Esophagus squamous epithelium (tissue), 5 donors: ENCODE measurements around the gene PIK3CB. TPM values are rescaled to one million over a fixed set of nuclear protein-coding genes. Genes with fewer than 3 reads are reported as not detected.
"Not testable (repeated sequence)": the region's sequence is repeated elsewhere in the genome, so short reads cannot be mapped to it uniquely, and the experiment has no call there.

Source experiments
- DNase-seq: peaks from one replicate; lab custom pipeline; 2025; lab: John Stamatoyannopoulos, UW
- H3K27ac ChIP-seq, 4 donors: fragments of 200-600 bp; sonication (generic); one replicate each; pipeline ENCODE4 v1.5.1; 2016 to 2019; ENCODE audit warnings: mild to moderate bottlenecking in 1 of 4
- H3K27me3 ChIP-seq, 4 donors: fragments of 200-600 bp; sonication (generic); 1 replicate in 3 of 4; 2 replicates in 1 of 4; pipeline versions ENCODE4 v1.5.1 to v1.6.0; 2017 to 2021; ENCODE audit warnings: antibody characterized with exemption in 1 of 4
- H3K36me3 ChIP-seq, 3 donors: fragments of 200-600 bp; sonication (generic); one replicate each; pipeline ENCODE4 v1.5.1; 2016 to 2019
- H3K4me1 ChIP-seq, 3 donors: fragments of 200-600 bp; sonication (generic); one replicate each; pipeline ENCODE4 v1.5.1; 2017 to 2019
- H3K4me3 ChIP-seq, 4 donors: fragments of 200-600 bp; sonication (generic); 1 replicate in 3 of 4; 2 replicates in 1 of 4; pipeline ENCODE4 v1.5.1; 2016 to 2019; ENCODE audit warnings: mild to moderate bottlenecking in 2 of 4, moderate library complexity in 1 of 4
- H3K9me3 ChIP-seq, 3 donors: fragments of 200-600 bp; sonication (generic); one replicate each; pipeline ENCODE4 v1.5.1; 2016 to 2019
- POLR2A ChIP-seq, 4 donors: fragments of 450-650 bp; IDR thresholded peaks; one replicate each; pipeline ENCODE4 v1.6.1; 2017; ENCODE audit warnings: antibody characterized with exemption in 4 of 4, mild to moderate bottlenecking in 4 of 4, moderate library complexity in 3 of 4
- WGBS, 2 donors: methylation state at CpG; one replicate each; pipeline ENCODE4 v1.1.5; 2018; 5-methylcytosine and 5-hydroxymethylcytosine counted together
- intact Hi-C: fragments of 100-400 bp; cut with DNase I; formaldehyde crosslinking; loops from one replicate; pipeline ENCODE4 v1.15.0; 2022
- total RNA-seq, 4 donors: library from RNA; depleted of rRNA; stranded (reverse); fragments of >200 nt; gene quantifications; one replicate each; pipeline ENCODE4 v1.1.0, GENCODE V29; 2016
- TF ChIP-seq, protein P1 (sequence below), 6 experiments: fragments of 450-650 bp in 4 of 6; fragments of 200-600 bp in 2 of 6; sonication (generic) in 2 of 6; IDR thresholded peaks; one replicate each; pipeline ENCODE4 v1.5.1; 2016 to 2019; ENCODE audit warnings: antibody characterized with exemption in 6 of 6, mild to moderate bottlenecking in 4 of 6, moderate library complexity in 4 of 6
- donor health status: DM: yes; HTN: yes; CAD: no.

The PIK3CB gene
- total RNA-seq, 4 donors from 2014 or later: 14.7 to 36.2 (median 28.5) TPM

DNA sequence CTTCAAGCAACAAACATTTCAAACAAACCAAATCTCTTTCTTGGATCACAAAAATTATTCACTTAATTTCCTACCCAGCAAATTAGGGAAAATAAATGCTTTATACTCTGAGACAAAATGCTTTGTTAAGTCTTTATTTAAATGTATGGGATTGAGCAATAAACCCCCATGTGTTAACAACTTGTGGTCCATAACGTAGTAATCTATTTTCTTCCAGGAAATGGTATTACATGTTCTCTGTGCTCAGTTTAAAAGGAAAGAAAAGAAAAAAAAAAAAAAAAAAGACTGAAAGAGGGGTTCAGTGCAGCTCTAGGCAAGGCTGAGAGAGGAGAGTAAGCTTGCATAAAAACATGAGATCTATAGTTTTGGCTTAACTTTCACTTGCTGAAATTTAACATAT lies 102.3 kb downstream of the PIK3CB start:
- H3K4me1 ChIP-seq: no peaks in the 10 kb centered on the region
- intact Hi-C loops: no loop called here
- no peak overlapping the region for H3K27ac ChIP-seq
- TF ChIP-seq, protein P1, sequence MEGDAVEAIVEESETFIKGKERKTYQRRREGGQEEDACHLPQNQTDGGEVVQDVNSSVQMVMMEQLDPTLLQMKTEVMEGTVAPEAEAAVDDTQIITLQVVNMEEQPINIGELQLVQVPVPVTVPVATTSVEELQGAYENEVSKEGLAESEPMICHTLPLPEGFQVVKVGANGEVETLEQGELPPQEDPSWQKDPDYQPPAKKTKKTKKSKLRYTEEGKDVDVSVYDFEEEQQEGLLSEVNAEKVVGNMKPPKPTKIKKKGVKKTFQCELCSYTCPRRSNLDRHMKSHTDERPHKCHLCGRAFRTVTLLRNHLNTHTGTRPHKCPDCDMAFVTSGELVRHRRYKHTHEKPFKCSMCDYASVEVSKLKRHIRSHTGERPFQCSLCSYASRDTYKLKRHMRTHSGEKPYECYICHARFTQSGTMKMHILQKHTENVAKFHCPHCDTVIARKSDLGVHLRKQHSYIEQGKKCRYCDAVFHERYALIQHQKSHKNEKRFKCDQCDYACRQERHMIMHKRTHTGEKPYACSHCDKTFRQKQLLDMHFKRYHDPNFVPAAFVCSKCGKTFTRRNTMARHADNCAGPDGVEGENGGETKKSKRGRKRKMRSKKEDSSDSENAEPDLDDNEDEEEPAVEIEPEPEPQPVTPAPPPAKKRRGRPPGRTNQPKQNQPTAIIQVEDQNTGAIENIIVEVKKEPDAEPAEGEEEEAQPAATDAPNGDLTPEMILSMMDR (IDR thresholded peaks at IDR 0.05): no peak
- no peak for TF ChIP-seq POLR2A (IDR thresholded peaks at IDR 0.05)
- H3K36me3 ChIP-seq: peaks cover 0 to 77% (median 0%) of the 10 kb centered on the region in 3 donors
- H3K27me3 ChIP-seq: no peaks in the 10 kb centered on the region
- H3K9me3 ChIP-seq: no peaks in the 10 kb centered on the region
- DNase-seq: no peak
- WGBS, 2 donors: 50 to 80% methylated on average over 1 of the region's 1 CpG
- no peak overlapping the region for H3K4me3 ChIP-seq

DNA sequence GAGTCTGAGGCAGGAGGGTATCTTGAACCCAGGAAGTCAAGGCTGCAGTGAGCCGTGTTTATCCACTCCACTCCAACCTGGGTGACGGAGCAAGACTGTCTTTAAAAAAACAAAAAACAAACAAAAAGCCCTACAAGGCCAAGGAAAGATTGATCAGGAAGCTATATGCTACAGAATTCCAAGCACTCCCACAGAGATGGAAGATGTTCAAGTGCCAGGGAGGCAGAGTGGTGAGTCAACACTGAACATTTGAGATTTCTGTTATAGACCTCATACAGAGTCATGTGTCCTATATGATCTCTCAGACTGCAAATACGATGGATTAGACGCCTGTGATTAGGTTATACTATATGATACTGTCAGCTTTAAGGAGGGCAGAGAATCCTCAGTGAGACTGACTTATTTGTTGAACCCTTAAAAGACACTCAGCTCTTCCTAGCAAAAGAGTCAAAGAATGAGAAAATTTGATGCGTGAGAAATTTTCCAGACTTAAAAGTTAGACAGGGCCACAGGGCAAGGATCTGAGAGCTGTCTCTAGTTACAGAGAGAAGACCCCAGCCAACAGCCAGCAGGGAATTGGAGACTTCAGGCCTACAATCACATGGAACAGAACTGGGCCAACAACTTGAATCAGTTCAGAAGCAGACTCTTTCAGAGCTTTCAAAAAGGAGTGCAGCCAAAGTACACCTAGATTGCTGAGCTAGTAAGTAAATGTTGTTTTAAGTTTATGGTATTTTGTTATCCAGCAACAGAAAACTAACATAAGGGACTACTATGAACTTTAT lies 107.6 kb downstream of the PIK3CB start:
- Histone ChIP-seq H3K4me3 (no peak overlapping the region), H3K36me3 (peaks cover 0 to 53% (median 0%) of the 10 kb centered on the region in 3 donors), H3K27ac (no peak overlapping the region), H3K4me1 (peaks cover 0 to 6% (median 0%) of the 10 kb centered on the region in 3 donors), H3K9me3 (no peaks in the 10 kb centered on the region), H3K27me3 (no peaks in the 10 kb centered on the region)
- 83 to 93% methylated on average over 5 of the region's 5 CpGs for WGBS, 2 donors
- TF ChIP-seq, protein P1 (IDR thresholded peaks at IDR 0.05): no peak
- no peak for TF ChIP-seq POLR2A (IDR thresholded peaks at IDR 0.05)
- no peak for DNase-seq
- intact Hi-C loops: no loop called here

DNA sequence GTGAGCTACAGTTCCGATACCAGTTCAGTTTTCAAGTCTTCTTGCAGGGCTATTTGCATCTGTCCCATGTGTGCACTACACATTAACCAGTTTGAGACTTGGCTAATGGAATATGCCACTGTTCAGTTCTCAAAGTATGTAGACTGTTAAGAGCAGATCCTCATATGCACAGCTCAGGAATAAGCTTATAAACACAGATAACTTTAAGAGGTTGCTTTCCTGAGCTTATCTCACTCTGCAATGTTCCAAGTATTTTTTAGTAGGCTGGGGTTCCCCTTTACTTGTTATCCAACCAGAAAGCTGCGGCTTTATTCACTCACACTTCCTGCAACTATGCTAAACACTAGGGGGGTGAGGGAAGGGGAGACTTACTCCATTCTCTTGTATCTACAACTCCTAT lies 108.7 kb downstream of the PIK3CB start:
- H3K9me3 ChIP-seq, H3K4me3 ChIP-seq, H3K27me3 ChIP-seq, intact Hi-C loops, H3K27ac ChIP-seq, DNase-seq, H3K4me1 ChIP-seq: not testable (repeated sequence)
- 77 to 79% methylated on average over 2 of the region's 2 CpGs for WGBS, 2 donors
- peaks cover 0 to 42% (median 0%) of the 10 kb centered on the region in 3 donors for H3K36me3 ChIP-seq

DNA sequence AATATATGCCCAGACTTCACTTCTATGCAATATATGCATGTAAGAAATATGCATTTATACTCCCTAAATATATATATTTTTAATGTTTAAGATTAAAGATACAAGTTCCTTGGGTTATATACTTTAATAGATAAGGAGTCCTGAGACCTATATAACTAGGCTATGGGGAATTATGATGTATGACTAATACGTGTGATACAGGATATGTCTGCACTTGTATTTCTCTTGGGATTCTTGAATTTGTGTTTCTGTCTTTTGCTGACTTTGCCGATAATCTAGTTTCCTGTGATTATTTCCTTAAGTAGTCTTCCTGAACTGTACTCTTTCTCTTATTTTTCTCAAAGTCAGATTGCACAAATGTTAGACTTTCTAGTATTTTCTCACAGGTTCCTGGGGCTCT lies 109.6 kb downstream of the PIK3CB start:
- Histone ChIP-seq H3K36me3 (peaks cover 0 to 42% (median 0%) of the 10 kb centered on the region in 3 donors), H3K4me3 (no peak overlapping the region), H3K4me1 (peaks cover 0 to 6% (median 0%) of the 10 kb centered on the region in 3 donors), H3K9me3 (no peaks in the 10 kb centered on the region), H3K27me3 (no peaks in the 10 kb centered on the region), H3K27ac (no peak overlapping the region)
- WGBS, 2 donors: 25 to 37% methylated on average over 2 of the region's 2 CpGs
- TF ChIP-seq POLR2A (IDR thresholded peaks at IDR 0.05): no peak
- TF ChIP-seq, protein P1 (IDR thresholded peaks at IDR 0.05): no peak
- intact Hi-C loops: no loop called here
- DNase-seq: no peak

DNA sequence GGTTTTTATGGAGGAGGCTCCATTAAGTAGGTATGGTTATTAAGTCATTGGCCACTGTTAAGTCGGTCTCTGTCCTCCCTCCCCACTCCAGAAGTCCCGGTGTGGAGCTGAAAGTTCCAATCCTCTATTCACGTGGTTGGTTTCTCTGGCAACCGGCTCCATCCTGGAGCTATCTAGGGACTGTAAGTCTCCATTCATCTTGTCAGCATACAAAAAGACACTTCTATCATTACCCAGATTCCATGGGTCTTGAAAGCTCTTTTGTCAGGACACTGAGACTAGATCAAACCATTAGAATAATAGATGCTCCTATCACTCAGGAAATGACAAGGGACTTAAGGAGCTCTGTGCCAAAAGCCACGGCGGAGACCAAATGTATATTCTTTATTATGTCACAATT lies 110.3 kb downstream of the PIK3CB start:
- DNase-seq: no peak
- no peaks in the 10 kb centered on the region for H3K27me3 ChIP-seq
- no peak overlapping the region for H3K27ac ChIP-seq
- TF ChIP-seq, protein P1 (IDR thresholded peaks at IDR 0.05): no peak
- TF ChIP-seq POLR2A (IDR thresholded peaks at IDR 0.05): no peak
- H3K4me1 ChIP-seq: peaks cover 0 to 6% (median 0%) of the 10 kb centered on the region in 3 donors
- H3K9me3 ChIP-seq: no peaks in the 10 kb centered on the region
- intact Hi-C loops: no loop called here
- H3K36me3 ChIP-seq: peaks cover 0 to 36% (median 0%) of the 10 kb centered on the region in 3 donors
- 85 to 89% methylated on average over 5 to 6 of the region's 6 CpGs for WGBS, 2 donors
- H3K4me3 ChIP-seq: no peak overlapping the region
